ENCODE data around the gene PPP2R2D.
A peak's percentile ranks its signal among the peaks of the same experiment; 100 is the strongest.

The PPP2R2D gene

GRCh38 chr10:131900350-131901152 lies at the start of gene PPP2R2D:
TSS of gene PPP2R2D (plus strand) at chr10:131901008. CDS start at chr10:131901149, 141 bp downstream.
- DNase-seq (ENCODE audit: low read depth) = peak; percentile 92

- DNase-seq (ENCODE audit: low read depth) = no peak
Measured at GRCh38 chr10:131851346-131851745, 49.5 kb upstream of the PPP2R2D start.

- DNase-seq (ENCODE audit: low read depth) = no peak
Measured at GRCh38 chr10:131852176-131852822, 48.5 kb upstream of the PPP2R2D start.

GRCh38 chr10:131852823-131853609 lies 47.8 kb upstream of the PPP2R2D start:
- no peak for DNase-seq (ENCODE audit: low read depth)

GRCh38 chr10:131853610-131853964 lies 47.2 kb upstream of the PPP2R2D start:
- DNase-seq (ENCODE audit: low read depth) = no peak

- no peak for DNase-seq (ENCODE audit: low read depth)
Measured at GRCh38 chr10:131854579-131855335, 46.1 kb upstream of the PPP2R2D start.

- no peak for DNase-seq (ENCODE audit: low read depth)
Measured at GRCh38 chr10:131855461-131856401, 45.1 kb upstream of the PPP2R2D start.

- no peak for DNase-seq (ENCODE audit: low read depth)
Measured at GRCh38 chr10:131856441-131857094, 44.2 kb upstream of the PPP2R2D start.

- DNase-seq (ENCODE audit: low read depth) = no peak
Measured at GRCh38 chr10:131857156-131858117, 43.4 kb upstream of the PPP2R2D start.

- DNase-seq (ENCODE audit: low read depth) = no peak
Measured at GRCh38 chr10:131858118-131858515, 42.7 kb upstream of the PPP2R2D start.

- no peak for DNase-seq (ENCODE audit: low read depth)
Measured at GRCh38 chr10:131858583-131859340, 42.0 kb upstream of the PPP2R2D start.

- DNase-seq (ENCODE audit: low read depth) = no peak
Measured at GRCh38 chr10:131859341-131860020, 41.3 kb upstream of the PPP2R2D start.

- DNase-seq (ENCODE audit: low read depth) = no peak
Measured at GRCh38 chr10:131860311-131860710, 40.5 kb upstream of the PPP2R2D start.

GRCh38 chr10:131860806-131861440 lies 39.9 kb upstream of the PPP2R2D start:
- no peak for DNase-seq (ENCODE audit: low read depth)

- DNase-seq (ENCODE audit: low read depth) = no peak
Measured at GRCh38 chr10:131862548-131862947, 38.3 kb upstream of the PPP2R2D start.

- DNase-seq (ENCODE audit: low read depth) = no peak
Measured at GRCh38 chr10:131865223-131865917, 35.4 kb upstream of the PPP2R2D start.

GRCh38 chr10:131866673-131867072 lies 34.1 kb upstream of the PPP2R2D start:
- no peak for DNase-seq (ENCODE audit: low read depth)
